K562 (cell line): Measurements from ENCODE around the gene FBXO36.

ENCODE experiments used
- E2F3 ChIP-seq: fragments of 250-450 bp; sonication (Bioruptor Pico); IDR thresholded peaks from 2 replicates; pipeline ENCODE4 v1.4.0; 2020; ENCODE audit warnings: mild to moderate bottlenecking
- EZH2 ChIP-seq: IDR thresholded peaks from 2 replicates; pipeline ENCODE4 v1.6.1; 2012; ENCODE audit warnings: low read depth, mild to moderate bottlenecking, inconsistent platforms, low read length, borderline replicate concordance
- PURB ChIP-seq: sonication (generic); formaldehyde crosslinking; IDR thresholded peaks from 2 replicates; pipeline ENCODE4 v1.9.0; 2021; ENCODE audit warnings: low read depth, mild to moderate bottlenecking, missing genetic modification reagents
- RFX5 ChIP-seq: IDR thresholded peaks from 2 replicates; pipeline ENCODE4 v1.6.1; 2011; ENCODE audit warnings: low read depth, mild to moderate bottlenecking, improper control_type of control experiment, low read length
- SMAD1 ChIP-seq: fragments of 150-350 bp; IDR thresholded peaks from 2 replicates; pipeline ENCODE4 v1.6.1; 2014; ENCODE audit warnings: low read length, low read depth; ENCODE audit not compliant: partially characterized antibody
- TBP ChIP-seq: optimal IDR thresholded peaks from 2 replicates; pipeline ENCODE3; 2011; ENCODE audit warnings: low read depth, low read length, improper control_type of control experiment
- TF ChIP-seq, protein P1 (sequence below), 3 experiments: IDR thresholded peaks in 2 of 3; conservative IDR thresholded peaks in 1 of 3; 2 replicates each; pipeline ENCODE4 v1.5.1; 2011 to 2012; ENCODE audit warnings: low read length in 3 of 3, mild to moderate bottlenecking in 3 of 3, control low read depth in 2 of 3, improper control_type of control experiment in 1 of 3, inconsistent platforms in 1 of 3, low read depth in 1 of 3, mixed read lengths in 1 of 3, moderate library complexity in 1 of 3; ENCODE audit not compliant: insufficient read depth in 2 of 3

- no peak for TF ChIP-seq TBP
- TF ChIP-seq, protein P1, sequence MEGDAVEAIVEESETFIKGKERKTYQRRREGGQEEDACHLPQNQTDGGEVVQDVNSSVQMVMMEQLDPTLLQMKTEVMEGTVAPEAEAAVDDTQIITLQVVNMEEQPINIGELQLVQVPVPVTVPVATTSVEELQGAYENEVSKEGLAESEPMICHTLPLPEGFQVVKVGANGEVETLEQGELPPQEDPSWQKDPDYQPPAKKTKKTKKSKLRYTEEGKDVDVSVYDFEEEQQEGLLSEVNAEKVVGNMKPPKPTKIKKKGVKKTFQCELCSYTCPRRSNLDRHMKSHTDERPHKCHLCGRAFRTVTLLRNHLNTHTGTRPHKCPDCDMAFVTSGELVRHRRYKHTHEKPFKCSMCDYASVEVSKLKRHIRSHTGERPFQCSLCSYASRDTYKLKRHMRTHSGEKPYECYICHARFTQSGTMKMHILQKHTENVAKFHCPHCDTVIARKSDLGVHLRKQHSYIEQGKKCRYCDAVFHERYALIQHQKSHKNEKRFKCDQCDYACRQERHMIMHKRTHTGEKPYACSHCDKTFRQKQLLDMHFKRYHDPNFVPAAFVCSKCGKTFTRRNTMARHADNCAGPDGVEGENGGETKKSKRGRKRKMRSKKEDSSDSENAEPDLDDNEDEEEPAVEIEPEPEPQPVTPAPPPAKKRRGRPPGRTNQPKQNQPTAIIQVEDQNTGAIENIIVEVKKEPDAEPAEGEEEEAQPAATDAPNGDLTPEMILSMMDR (IDR thresholded peaks at IDR 0.05 in 2 of 3, conservative IDR thresholded peaks at IDR 0.05 in 1 of 3; ENCODE audit: insufficient read depth in 2 of 3, low read depth in 1 of 3, low read length in 3 of 3): no peak
- no peak for TF ChIP-seq E2F3
- no peak for TF ChIP-seq EZH2
- TF ChIP-seq PURB (CRISPR knock-in tag): no peak
- TF ChIP-seq RFX5: no peak
- TF ChIP-seq SMAD1: no peak
These were observed 49.0 kb downstream of the FBXO36 start for GRCh38 chr2:229971298-229971790.
